NCI-H1436 (cell line): Measurements from ENCODE around the gene SNTG2.

Experiments used
- DNase-seq: peaks from one replicate; lab custom pipeline; 2025; lab: John Stamatoyannopoulos, UW

SNTG2 gene

GRCh38 chr2:1283020-1283801 lies 332.6 kb downstream of the SNTG2 start:
- no peak for DNase-seq

- no peak for DNase-seq
These were observed 333.2 kb downstream of the SNTG2 start for GRCh38 chr2:1283871-1284270.

- no peak for DNase-seq
These were observed 336.3 kb downstream of the SNTG2 start for GRCh38 chr2:1286929-1287328.

GRCh38 chr2:1287427-1287826 lies 336.8 kb downstream of the SNTG2 start:
- DNase-seq: no peak

GRCh38 chr2:1294900-1295299 lies 344.3 kb downstream of the SNTG2 start:
- DNase-seq: no peak

- no peak for DNase-seq
These were observed 345.1 kb downstream of the SNTG2 start for GRCh38 chr2:1295740-1296139.

GRCh38 chr2:1297372-1298159 lies 346.9 kb downstream of the SNTG2 start:
- DNase-seq: no peak

GRCh38 chr2:1299043-1299442 lies 348.4 kb downstream of the SNTG2 start:
- DNase-seq: no peak

GRCh38 chr2:1300284-1300683 lies 349.6 kb downstream of the SNTG2 start:
- DNase-seq: no peak

- DNase-seq: no peak
These were observed 350.4 kb downstream of the SNTG2 start for GRCh38 chr2:1301056-1301455.

- no peak for DNase-seq
These were observed 354.8 kb downstream of the SNTG2 start for GRCh38 chr2:1305342-1306013.

GRCh38 chr2:1306014-1306686 lies 355.5 kb downstream of the SNTG2 start:
- no peak for DNase-seq

GRCh38 chr2:1306687-1307516 lies 356.3 kb downstream of the SNTG2 start:
- no peak for DNase-seq

GRCh38 chr2:1307670-1308069 lies 357.0 kb downstream of the SNTG2 start:
- DNase-seq: no peak

GRCh38 chr2:1308678-1309077 lies 358.0 kb downstream of the SNTG2 start:
- DNase-seq: no peak

GRCh38 chr2:1309507-1309906 lies 358.9 kb downstream of the SNTG2 start:
- no peak for DNase-seq

GRCh38 chr2:1310202-1310601 lies 359.6 kb downstream of the SNTG2 start:
- DNase-seq: no peak

GRCh38 chr2:1310866-1311265 lies 360.2 kb downstream of the SNTG2 start:
- DNase-seq: no peak

- no peak for DNase-seq
These were observed 362.7 kb downstream of the SNTG2 start for GRCh38 chr2:1313240-1313924.

- DNase-seq: no peak
These were observed 363.6 kb downstream of the SNTG2 start for GRCh38 chr2:1314254-1314653.
